Ectodermal cell (in vitro differentiated cells): ENCODE measurements around the gene NSG1.

Experiments
- H3K27ac ChIP-seq: 2 replicates; pipeline ENCODE4 v1.7.0; 2013; ENCODE audit warnings: mild to moderate bottlenecking, low read depth, low read length; ENCODE audit not compliant: insufficient read depth, poor library complexity, severe bottlenecking
- H3K27me3 ChIP-seq: 2 replicates; pipeline ENCODE4 v1.7.0; 2013; ENCODE audit warnings: mild to moderate bottlenecking, low read length; ENCODE audit not compliant: insufficient read depth, control insufficient read depth, poor library complexity, severe bottlenecking
- H3K36me3 ChIP-seq: one replicate; pipeline ENCODE4 v1.7.0; 2013; ENCODE audit warnings: low read length; ENCODE audit not compliant: control insufficient read depth, insufficient read depth
- H3K4me1 ChIP-seq: one replicate; pipeline ENCODE4 v1.7.0; 2013; ENCODE audit warnings: low read length; ENCODE audit not compliant: control insufficient read depth, insufficient read depth
- H3K4me3 ChIP-seq: 2 replicates; pipeline ENCODE4 v1.7.0; 2013; ENCODE audit warnings: low read depth, low read length, control low read depth; ENCODE audit not compliant: insufficient read depth
- H3K9me3 ChIP-seq: 2 replicates; pipeline ENCODE4 v1.7.0; 2013; ENCODE audit warnings: mild to moderate bottlenecking, low read length, moderate library complexity; ENCODE audit not compliant: control insufficient read depth
- WGBS, 2 experiments: methylation state at CpG; one replicate each; pipeline ENCODE4 v1.1.7; 2013; ENCODE audit warnings: missing lambda C conversion rate in 2 of 2; 5-methylcytosine and 5-hydroxymethylcytosine counted together

NSG1 gene

GRCh38 chr4:4387531-4388310, 819 bp downstream of the NSG1 start:
- H3K4me3 ChIP-seq = peak overlapping the region; percentile 61
- H3K27me3 ChIP-seq = peaks cover 76% of the 10 kb centered on the region
- H3K4me1 ChIP-seq = peaks cover 9% of the 10 kb centered on the region
- H3K9me3 ChIP-seq = no peaks in the 10 kb centered on the region
- 3% methylated on average over 62 of the region's 62 CpGs for WGBS, 2 experiments
- H3K27ac ChIP-seq = no peak overlapping the region
- no peaks in the 10 kb centered on the region for H3K36me3 ChIP-seq

DNA sequence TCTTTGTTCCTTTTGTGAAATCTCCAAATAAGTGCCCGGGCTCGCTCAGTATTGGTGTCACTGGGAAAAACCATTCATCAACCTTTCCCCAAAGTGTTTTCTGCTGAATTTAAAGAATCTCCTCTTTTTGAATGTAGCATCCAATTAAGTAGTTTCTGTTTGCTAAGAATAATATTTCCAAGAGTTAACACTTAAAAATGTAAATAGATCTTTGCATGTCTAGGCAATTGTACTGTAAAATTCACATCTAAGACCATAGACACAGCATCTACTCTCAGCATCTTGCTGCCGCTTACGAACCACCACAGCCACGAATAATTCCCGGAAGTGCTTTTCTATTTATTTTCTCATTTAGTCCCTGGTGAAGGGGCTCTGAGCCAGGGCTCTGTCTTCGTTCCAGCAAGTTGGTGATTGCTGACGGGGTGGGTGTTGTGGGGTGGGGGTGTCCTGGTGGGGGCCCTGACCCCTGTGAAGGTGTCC, 1.4 kb downstream of the NSG1 start:
- peaks cover 70% of the 10 kb centered on the region for H3K27me3 ChIP-seq
- no peaks in the 10 kb centered on the region for H3K9me3 ChIP-seq
- H3K27ac ChIP-seq = no peak overlapping the region
- 61 to 66% methylated on average over 8 of the region's 8 CpGs for WGBS, 2 experiments
- no peaks in the 10 kb centered on the region for H3K36me3 ChIP-seq
- H3K4me1 ChIP-seq = peaks cover 9% of the 10 kb centered on the region
- H3K4me3 ChIP-seq = peak overlapping the region; percentile 61

DNA sequence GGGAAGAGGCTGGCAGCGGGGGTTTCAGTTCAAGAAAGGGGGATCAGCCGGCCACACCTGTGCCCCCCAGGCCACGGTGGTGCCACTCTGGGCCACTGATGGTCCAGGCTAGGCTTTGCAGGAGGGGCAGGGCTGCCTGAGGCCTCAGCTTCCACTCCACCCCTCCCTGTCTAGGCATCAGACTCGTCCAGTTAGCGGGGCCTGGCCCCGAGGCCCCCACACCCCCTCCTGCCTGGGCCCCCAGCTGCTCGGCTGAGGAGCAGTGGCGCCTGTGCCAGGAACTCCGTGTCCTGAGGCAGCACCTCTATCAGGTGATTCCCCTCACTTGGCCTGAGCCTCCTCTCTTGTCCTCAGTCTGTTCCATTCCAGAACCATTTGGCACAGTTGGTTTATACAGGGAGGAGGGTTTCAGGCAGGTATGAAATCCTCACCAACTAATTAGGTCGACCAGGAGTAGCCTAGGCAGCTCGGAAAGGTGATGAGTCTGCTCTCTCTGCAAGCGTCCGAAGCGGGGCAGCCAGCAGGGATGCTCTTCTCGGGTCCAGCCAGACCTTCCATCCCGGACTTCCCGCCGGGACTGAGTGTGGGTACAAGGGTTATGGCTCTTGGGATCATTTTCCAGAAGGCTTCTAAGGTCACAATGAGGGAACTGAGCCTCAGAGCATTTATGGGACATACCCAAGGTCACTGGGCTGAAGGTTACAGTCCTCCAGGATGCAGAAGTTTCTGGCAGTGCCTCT, 2.1 kb downstream of the NSG1 start:
- no peak overlapping the region for H3K27ac ChIP-seq
- no peaks in the 10 kb centered on the region for H3K9me3 ChIP-seq
- H3K4me1 ChIP-seq = peaks cover 9% of the 10 kb centered on the region
- no peak overlapping the region for H3K4me3 ChIP-seq
- 82 to 83% methylated on average over 18 of the region's 18 CpGs for WGBS, 2 experiments
- H3K36me3 ChIP-seq = no peaks in the 10 kb centered on the region
- H3K27me3 ChIP-seq = peaks cover 65% of the 10 kb centered on the region

- peaks cover 55% of the 10 kb centered on the region for H3K27me3 ChIP-seq
- 77% methylated on average over 7 of the region's 7 CpGs for WGBS, 2 experiments
- H3K36me3 ChIP-seq = no peaks in the 10 kb centered on the region
- no peak overlapping the region for H3K4me3 ChIP-seq
- no peaks in the 10 kb centered on the region for H3K9me3 ChIP-seq
- H3K4me1 ChIP-seq = peaks cover 9% of the 10 kb centered on the region
- H3K27ac ChIP-seq = no peak overlapping the region
Measured at GRCh38 chr4:4390046-4390445, 3.1 kb downstream of the NSG1 start.

GRCh38 chr4:4390515-4391240, 3.8 kb downstream of the NSG1 start:
- Histone ChIP-seq H3K9me3 (no peaks in the 10 kb centered on the region), H3K27ac (no peak overlapping the region), H3K27me3 (peaks cover 48% of the 10 kb centered on the region), H3K4me1 (peaks cover 13% of the 10 kb centered on the region), H3K36me3 (no peaks in the 10 kb centered on the region), H3K4me3 (no peak overlapping the region)
- 81 to 83% methylated on average over 11 of the region's 11 CpGs for WGBS, 2 experiments

- Histone ChIP-seq H3K4me1 (peaks cover 13% of the 10 kb centered on the region), H3K36me3 (no peaks in the 10 kb centered on the region), H3K4me3 (no peak overlapping the region), H3K27ac (no peak overlapping the region), H3K27me3 (peaks cover 36% of the 10 kb centered on the region), H3K9me3 (no peaks in the 10 kb centered on the region)
- 94% methylated on average over 4 of the region's 4 CpGs for WGBS, 2 experiments
Measured at GRCh38 chr4:4391866-4392265, 5.0 kb downstream of the NSG1 start.

DNA sequence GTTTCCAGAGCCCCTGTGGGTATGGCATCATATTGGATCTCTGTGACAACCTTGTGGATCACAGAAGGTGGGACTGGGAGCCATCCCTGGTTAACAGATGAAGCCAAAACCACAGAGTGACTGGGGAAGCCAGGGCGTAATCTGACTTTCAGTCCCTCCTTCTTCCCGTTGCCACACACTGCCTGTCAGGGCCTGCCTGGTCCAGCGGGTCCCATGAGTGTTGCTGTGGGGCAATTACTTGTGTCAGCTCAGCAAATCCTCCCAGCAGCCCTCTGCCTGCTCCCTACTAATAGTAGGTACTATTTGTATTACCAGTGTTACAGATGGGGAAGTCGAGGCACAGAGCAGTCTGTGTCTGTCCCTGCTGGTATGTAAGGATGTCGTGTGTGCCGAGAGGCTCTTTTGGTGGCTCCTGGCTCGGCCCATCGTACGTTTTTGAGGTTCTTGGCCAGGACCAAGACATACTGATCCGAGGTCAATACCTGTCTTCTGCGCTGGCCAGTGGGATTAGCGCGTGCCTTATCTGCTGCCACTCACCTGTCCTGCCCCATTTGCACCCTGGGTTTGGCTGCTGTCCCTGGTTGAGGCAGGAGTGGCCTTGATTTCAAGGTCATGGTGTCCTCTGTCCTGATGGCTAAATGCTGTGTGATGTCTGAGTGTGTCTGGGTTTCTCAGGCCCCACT, 5.7 kb downstream of the NSG1 start:
- Histone ChIP-seq H3K4me3 (no peak overlapping the region), H3K27ac (no peak overlapping the region), H3K36me3 (no peaks in the 10 kb centered on the region), H3K9me3 (no peaks in the 10 kb centered on the region), H3K27me3 (peaks cover 29% of the 10 kb centered on the region), H3K4me1 (peaks cover 12% of the 10 kb centered on the region)
- 91 to 93% methylated on average over 13 of the region's 13 CpGs for WGBS, 2 experiments

GRCh38 chr4:4394644-4395043, 7.7 kb downstream of the NSG1 start:
- Histone ChIP-seq H3K27me3 (peaks cover 9% of the 10 kb centered on the region), H3K27ac (no peak overlapping the region), H3K36me3 (no peaks in the 10 kb centered on the region), H3K4me3 (no peak overlapping the region), H3K4me1 (peaks cover 4% of the 10 kb centered on the region), H3K9me3 (no peaks in the 10 kb centered on the region)
- 84 to 85% methylated on average over 9 of the region's 9 CpGs for WGBS, 2 experiments

GRCh38 chr4:4395371-4395770, 8.5 kb downstream of the NSG1 start:
- Histone ChIP-seq H3K9me3 (no peaks in the 10 kb centered on the region), H3K27ac (no peak overlapping the region), H3K36me3 (no peaks in the 10 kb centered on the region), H3K4me1 (peaks cover 4% of the 10 kb centered on the region), H3K27me3 (peaks cover 1% of the 10 kb centered on the region), H3K4me3 (no peak overlapping the region)
- WGBS, 2 experiments = 90 to 91% methylated on average over 9 of the region's 9 CpGs
